ENCODE results near the gene MED13L. TPM values are rescaled to one million over a fixed set of nuclear protein-coding genes. Genes with fewer than 3 reads are reported as not detected.

The MED13L gene
- polyA plus RNA-seq, 1 donor (not counting 4 experiments of a cell fraction or from before 2014, with no cell fraction given): 31.7 TPM

- H3K79me2 ChIP-seq (ENCODE audit: control insufficient read depth, insufficient read depth, low read length): no peaks in the 10 kb centered on the region
- no peaks in the 10 kb centered on the region for H4K20me1 ChIP-seq (ENCODE audit: control insufficient read depth, extremely low read depth, insufficient read depth, low read length)
- no peak overlapping the region for H3K4me2 ChIP-seq (ENCODE audit: control insufficient read depth, extremely low read depth, insufficient read depth, low read depth, low read length)
- no peak overlapping the region for H2AFZ ChIP-seq (ENCODE audit: control insufficient read depth, low read length)
- DNase-seq (ENCODE audit: low read depth, low spot score): no peak
- H3K9me3 ChIP-seq (ENCODE audit: control insufficient read depth, low read depth, low read length): no peaks in the 10 kb centered on the region
- no peaks in the 10 kb centered on the region for H3K27me3 ChIP-seq (ENCODE audit: control insufficient read depth, extremely low read depth, insufficient read depth, low read length)
- FAIRE-seq: no peak
- H3K9ac ChIP-seq (ENCODE audit: control insufficient read depth, extremely low read depth, insufficient read depth, low read length): no peak overlapping the region
- H3K36me3 ChIP-seq (ENCODE audit: control insufficient read depth in 2 of 2, extremely low read depth in 1 of 2, insufficient read depth in 2 of 2, low read length in 2 of 2): no peaks in the 10 kb centered on the region
- H3K9me1 ChIP-seq (ENCODE audit: control insufficient read depth, extremely low read depth, insufficient read depth, low read length): no peaks in the 10 kb centered on the region
- no peaks in the 10 kb centered on the region for H3K4me1 ChIP-seq (ENCODE audit: control insufficient read depth, extremely low read depth, insufficient read depth, low read length)
- dilution Hi-C loops (cut with MboI; ENCODE audit: extremely low pct_ligation_motif_present, low sequenced_read_pairs): no loop called here
- H3K27ac ChIP-seq (ENCODE audit: control insufficient read depth, insufficient read depth, low read length): no peak overlapping the region
- H3K4me3 ChIP-seq (ENCODE audit: control insufficient read depth in 2 of 3, extremely low read depth in 1 of 3, insufficient read depth in 2 of 3, low read depth in 1 of 3, low read length in 3 of 3): no peak overlapping the region
- no peak for TF ChIP-seq EZH2 (IDR thresholded peaks at IDR 0.05; ENCODE audit: low read length)
These were observed 31.9 kb upstream of the MED13L start for GRCh38 chr12:116309343-116309742.

GRCh38 chr12:116308647-116309046 lies 31.2 kb upstream of the MED13L start:
- TF ChIP-seq EZH2 (IDR thresholded peaks at IDR 0.05; ENCODE audit: low read length) (no peak), CTCF (optimal IDR thresholded peaks at IDR 0.05 in 1 of 3, IDR thresholded peaks at IDR 0.05 in 1 of 3, conservative IDR thresholded peaks at IDR 0.05 in 1 of 3; ENCODE audit: extremely low read depth in 1 of 3, insufficient read depth in 2 of 3, low read length in 3 of 3) (no peak)
- H3K79me2 ChIP-seq (ENCODE audit: control insufficient read depth, insufficient read depth, low read length): no peaks in the 10 kb centered on the region
- dilution Hi-C loops (cut with MboI; ENCODE audit: extremely low pct_ligation_motif_present, low sequenced_read_pairs): no loop called here
- no peak overlapping the region for H3K4me2 ChIP-seq (ENCODE audit: control insufficient read depth, extremely low read depth, insufficient read depth, low read depth, low read length)
- H3K9me1 ChIP-seq (ENCODE audit: control insufficient read depth, extremely low read depth, insufficient read depth, low read length): no peaks in the 10 kb centered on the region
- H3K27ac ChIP-seq (ENCODE audit: control insufficient read depth, insufficient read depth, low read length): no peak overlapping the region
- no peaks in the 10 kb centered on the region for H3K27me3 ChIP-seq (ENCODE audit: control insufficient read depth, extremely low read depth, insufficient read depth, low read length)
- no peak for FAIRE-seq
- H3K9ac ChIP-seq (ENCODE audit: control insufficient read depth, extremely low read depth, insufficient read depth, low read length): no peak overlapping the region
- no peaks in the 10 kb centered on the region for H3K4me1 ChIP-seq (ENCODE audit: control insufficient read depth, extremely low read depth, insufficient read depth, low read length)
- no peaks in the 10 kb centered on the region for H3K9me3 ChIP-seq (ENCODE audit: control insufficient read depth, low read depth, low read length)
- no peak overlapping the region for H2AFZ ChIP-seq (ENCODE audit: control insufficient read depth, low read length)
- no peak overlapping the region for H3K4me3 ChIP-seq (ENCODE audit: control insufficient read depth in 2 of 3, extremely low read depth in 1 of 3, insufficient read depth in 2 of 3, low read depth in 1 of 3, low read length in 3 of 3)
- H3K36me3 ChIP-seq (ENCODE audit: control insufficient read depth in 2 of 2, extremely low read depth in 1 of 2, insufficient read depth in 2 of 2, low read length in 2 of 2): no peaks in the 10 kb centered on the region
- no peak for DNase-seq (ENCODE audit: low read depth, low spot score)
- no peaks in the 10 kb centered on the region for H4K20me1 ChIP-seq (ENCODE audit: control insufficient read depth, extremely low read depth, insufficient read depth, low read length)

- H3K9ac ChIP-seq (ENCODE audit: control insufficient read depth, extremely low read depth, insufficient read depth, low read length): no peak overlapping the region
- H3K4me3 ChIP-seq (ENCODE audit: control insufficient read depth in 2 of 3, extremely low read depth in 1 of 3, insufficient read depth in 2 of 3, low read depth in 1 of 3, low read length in 3 of 3): no peak overlapping the region
- no peaks in the 10 kb centered on the region for H3K9me3 ChIP-seq (ENCODE audit: control insufficient read depth, low read depth, low read length)
- dilution Hi-C loops (cut with MboI; ENCODE audit: extremely low pct_ligation_motif_present, low sequenced_read_pairs): no loop called here
- TF ChIP-seq EZH2 (IDR thresholded peaks at IDR 0.05; ENCODE audit: low read length): no peak
- no peak for TF ChIP-seq CTCF (optimal IDR thresholded peaks at IDR 0.05 in 1 of 3, IDR thresholded peaks at IDR 0.05 in 1 of 3, conservative IDR thresholded peaks at IDR 0.05 in 1 of 3; ENCODE audit: extremely low read depth in 1 of 3, insufficient read depth in 2 of 3, low read length in 3 of 3)
- DNase-seq (ENCODE audit: low read depth, low spot score) (no peak), FAIRE-seq (no peak)
- no peaks in the 10 kb centered on the region for H3K4me1 ChIP-seq (ENCODE audit: control insufficient read depth, extremely low read depth, insufficient read depth, low read length)
- H3K27ac ChIP-seq (ENCODE audit: control insufficient read depth, insufficient read depth, low read length): no peak overlapping the region
- no peaks in the 10 kb centered on the region for H3K79me2 ChIP-seq (ENCODE audit: control insufficient read depth, insufficient read depth, low read length)
- H3K9me1 ChIP-seq (ENCODE audit: control insufficient read depth, extremely low read depth, insufficient read depth, low read length): no peaks in the 10 kb centered on the region
- no peaks in the 10 kb centered on the region for H3K36me3 ChIP-seq (ENCODE audit: control insufficient read depth in 2 of 2, extremely low read depth in 1 of 2, insufficient read depth in 2 of 2, low read length in 2 of 2)
- no peak overlapping the region for H2AFZ ChIP-seq (ENCODE audit: control insufficient read depth, low read length)
- no peak overlapping the region for H3K4me2 ChIP-seq (ENCODE audit: control insufficient read depth, extremely low read depth, insufficient read depth, low read depth, low read length)
- H4K20me1 ChIP-seq (ENCODE audit: control insufficient read depth, extremely low read depth, insufficient read depth, low read length): no peaks in the 10 kb centered on the region
- H3K27me3 ChIP-seq (ENCODE audit: control insufficient read depth, extremely low read depth, insufficient read depth, low read length): no peaks in the 10 kb centered on the region
These were observed 29.5 kb upstream of the MED13L start for GRCh38 chr12:116306968-116307367.

Data from keratinocyte (primary cell).